OCI-LY3 (cell line): ENCODE measurements around the gene TMEM94.
A peak's percentile ranks its signal among the peaks of the same experiment; 100 is the strongest.

Source experiments
- H2AFZ ChIP-seq: fragments of 200-600, 300-600 bp; shearing (Covaris generic); 2 replicates; pipeline ENCODE4 v1.6.0; 2014; ENCODE audit warnings: antibody characterized with exemption, low read depth, low read length
- H3K27ac ChIP-seq: fragments of 200-600, 300-600 bp; sonication (generic); 2 replicates; pipeline ENCODE4 v1.5.1; 2014; ENCODE audit warnings: mild to moderate bottlenecking, low read length, moderate library complexity, mixed read lengths
- H3K27me3 ChIP-seq: fragments of 200-600, 300-600 bp; sonication (generic); 2 replicates; pipeline ENCODE4 v1.6.1; 2014; ENCODE audit warnings: low read depth, low read length, mixed read lengths
- H3K36me3 ChIP-seq: fragments of 200-600, 300-600 bp; sonication (generic); replicated peaks from 2 replicates; pipeline ENCODE3; 2014; ENCODE audit warnings: low read depth, low read length, mixed read lengths
- H3K4me1 ChIP-seq: fragments of 300-600, 200-600 bp; sonication (generic); 2 replicates; pipeline ENCODE4 v1.6.1; 2014; ENCODE audit warnings: low read length, mixed read lengths
- H3K4me2 ChIP-seq: fragments of 200-600, 300-600 bp; sonication (generic); 2 replicates; pipeline ENCODE4 v1.6.1; 2014; ENCODE audit warnings: low read length, mixed read lengths
- H3K4me3 ChIP-seq: fragments of 300-600, 200-600 bp; sonication (generic); 2 replicates; pipeline ENCODE4 v1.5.1; 2014; ENCODE audit warnings: antibody characterized with exemption, mild to moderate bottlenecking, low read length, moderate library complexity
- H3K79me2 ChIP-seq: fragments of 300-600, 200-600 bp; shearing (Covaris generic); 2 replicates; pipeline ENCODE4 v1.6.1; 2014; ENCODE audit warnings: mild to moderate bottlenecking, low read length, mixed read lengths
- H3K9ac ChIP-seq: fragments of 300-600, 200-600 bp; shearing (Covaris generic); 2 replicates; pipeline ENCODE4 v1.6.0; 2014; ENCODE audit warnings: mild to moderate bottlenecking, low read length, moderate library complexity
- H3K9me3 ChIP-seq: fragments of 200-600, 300-600 bp; shearing (Covaris generic); 2 replicates; pipeline ENCODE4 v1.6.1; 2014; ENCODE audit warnings: low read length, mixed read lengths; ENCODE audit not compliant: insufficient read depth
- H4K20me1 ChIP-seq: fragments of 200-600, 300-600 bp; sonication (generic); 2 replicates; pipeline ENCODE4 v1.6.1; 2016; ENCODE audit warnings: low read length, mixed read lengths; ENCODE audit not compliant: insufficient read depth
- EZH2phosphoT487 ChIP-seq: fragments of 200-600 bp; shearing (Covaris generic); IDR thresholded peaks from 2 replicates; pipeline ENCODE4 v1.6.1; 2018; ENCODE audit warnings: antibody characterized with exemption, mixed run types, low read depth
- TF ChIP-seq, protein P1 (sequence below): fragments of 200-600, 300-600 bp; sonication (generic); IDR thresholded peaks from 2 replicates; pipeline ENCODE4 v1.5.1; 2014; ENCODE audit warnings: antibody characterized with exemption, low read length, low read depth

TMEM94 gene

DNA sequence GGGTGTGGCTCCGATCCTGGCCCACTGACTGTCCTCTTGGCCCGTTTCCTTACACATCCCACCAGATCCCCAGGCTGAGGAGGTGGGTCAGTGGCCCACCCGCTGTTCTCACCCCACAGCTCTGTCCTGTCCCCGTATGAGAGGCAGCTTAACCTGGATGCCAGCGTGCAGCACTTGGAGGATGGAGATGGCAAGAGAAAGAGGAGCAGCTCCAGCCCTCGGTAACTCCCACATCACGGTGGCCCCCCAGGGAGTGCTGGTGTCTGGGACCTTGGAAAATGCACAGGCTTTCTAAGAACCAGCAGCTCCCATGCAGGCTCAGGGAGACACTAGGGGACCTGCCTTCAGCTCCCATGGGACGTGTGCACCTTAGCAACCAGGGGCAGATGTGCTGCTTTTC is 64.9 kb downstream of the TMEM94 start:
- H3K9me3 ChIP-seq, result no peaks in the 10 kb centered on the region
- peaks cover 9% of the 10 kb centered on the region for H3K36me3 ChIP-seq
- TF ChIP-seq, protein P1, sequence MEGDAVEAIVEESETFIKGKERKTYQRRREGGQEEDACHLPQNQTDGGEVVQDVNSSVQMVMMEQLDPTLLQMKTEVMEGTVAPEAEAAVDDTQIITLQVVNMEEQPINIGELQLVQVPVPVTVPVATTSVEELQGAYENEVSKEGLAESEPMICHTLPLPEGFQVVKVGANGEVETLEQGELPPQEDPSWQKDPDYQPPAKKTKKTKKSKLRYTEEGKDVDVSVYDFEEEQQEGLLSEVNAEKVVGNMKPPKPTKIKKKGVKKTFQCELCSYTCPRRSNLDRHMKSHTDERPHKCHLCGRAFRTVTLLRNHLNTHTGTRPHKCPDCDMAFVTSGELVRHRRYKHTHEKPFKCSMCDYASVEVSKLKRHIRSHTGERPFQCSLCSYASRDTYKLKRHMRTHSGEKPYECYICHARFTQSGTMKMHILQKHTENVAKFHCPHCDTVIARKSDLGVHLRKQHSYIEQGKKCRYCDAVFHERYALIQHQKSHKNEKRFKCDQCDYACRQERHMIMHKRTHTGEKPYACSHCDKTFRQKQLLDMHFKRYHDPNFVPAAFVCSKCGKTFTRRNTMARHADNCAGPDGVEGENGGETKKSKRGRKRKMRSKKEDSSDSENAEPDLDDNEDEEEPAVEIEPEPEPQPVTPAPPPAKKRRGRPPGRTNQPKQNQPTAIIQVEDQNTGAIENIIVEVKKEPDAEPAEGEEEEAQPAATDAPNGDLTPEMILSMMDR, result no peak
- TF ChIP-seq EZH2phosphoT487, result no peak
- peaks cover 2% of the 10 kb centered on the region; the same call in 1 of the 2 replicates for H3K27me3 ChIP-seq
- peaks cover 20% of the 10 kb centered on the region for H3K4me1 ChIP-seq
- H3K9ac ChIP-seq, result no peak overlapping the region
- no peak overlapping the region for H3K27ac ChIP-seq
- peaks cover 6% of the 10 kb centered on the region; the same call in 1 of the 2 replicates for H4K20me1 ChIP-seq
- peaks cover 8% of the 10 kb centered on the region for H3K79me2 ChIP-seq
- no peak overlapping the region for H3K4me2 ChIP-seq
- no peak overlapping the region for H3K4me3 ChIP-seq
- H2AFZ ChIP-seq, result no peak overlapping the region

- Histone ChIP-seq H3K4me1 (peaks cover 22% of the 10 kb centered on the region), H2AFZ (no peak overlapping the region), H3K36me3 (peaks cover 9% of the 10 kb centered on the region), H3K4me3 (no peak overlapping the region), H4K20me1 (peaks cover 6% of the 10 kb centered on the region; the same call in 1 of the 2 replicates), H3K27ac (no peak overlapping the region), H3K9ac (no peak overlapping the region), H3K27me3 (peaks cover 6% of the 10 kb centered on the region; the same call in 1 of the 2 replicates), H3K79me2 (peaks cover 4% of the 10 kb centered on the region; the same call in 1 of the 2 replicates), H3K4me2 (no peak overlapping the region), H3K9me3 (no peaks in the 10 kb centered on the region)
- TF ChIP-seq EZH2phosphoT487, result no peak
- TF ChIP-seq, protein P1, result no peak
Measured at GRCh38 chr17:75521951-75522727, 65.7 kb downstream of the TMEM94 start.

GRCh38 chr17:75523647-75524046 is 67.2 kb downstream of the TMEM94 start:
- Histone ChIP-seq H3K27me3 (peaks cover 6% of the 10 kb centered on the region; the same call in 1 of the 2 replicates), H3K27ac (no peak overlapping the region), H2AFZ (no peak overlapping the region), H3K79me2 (no peaks in the 10 kb centered on the region), H3K4me3 (no peak overlapping the region), H3K36me3 (peaks cover 7% of the 10 kb centered on the region), H3K4me1 (peaks cover 7% of the 10 kb centered on the region), H3K4me2 (no peak overlapping the region), H3K9me3 (no peaks in the 10 kb centered on the region), H4K20me1 (no peaks in the 10 kb centered on the region), H3K9ac (no peak overlapping the region)
- TF ChIP-seq, protein P1, result no peak
- TF ChIP-seq EZH2phosphoT487, result no peak

DNA sequence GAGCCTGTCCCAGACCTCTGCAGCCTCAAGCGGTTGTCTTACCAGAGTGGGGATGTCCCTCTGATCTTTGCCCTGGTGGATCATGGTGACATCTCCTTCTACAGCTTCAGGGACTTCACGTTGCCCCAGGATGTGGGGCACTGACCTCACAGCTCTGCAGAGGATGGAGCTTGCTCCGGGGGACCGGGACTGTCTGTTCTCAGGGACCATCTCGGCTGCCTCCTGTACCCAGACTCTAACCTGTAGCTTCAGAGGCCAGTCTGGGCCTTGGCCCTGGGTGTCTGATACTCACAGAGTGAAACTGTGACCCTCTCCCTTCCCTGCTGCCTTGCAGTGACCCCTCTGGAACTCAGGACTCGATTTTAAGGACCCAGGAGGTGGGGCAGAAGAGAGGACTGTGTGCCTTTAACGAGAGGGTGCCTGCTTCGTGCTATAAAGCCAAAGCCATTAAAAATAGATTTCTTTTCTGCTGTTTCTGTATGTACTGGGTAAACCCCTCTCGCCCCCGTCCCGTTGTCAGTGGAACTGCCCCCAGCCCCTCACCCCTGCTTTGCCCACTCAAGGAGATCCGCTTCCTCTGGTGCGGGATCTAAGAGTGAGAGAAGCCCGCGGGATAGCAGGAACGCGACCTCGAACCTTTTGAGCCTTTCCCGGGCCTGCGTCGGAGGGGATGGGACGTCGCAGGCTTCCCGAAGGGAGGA is 68.0 kb downstream of the TMEM94 start:
- Histone ChIP-seq H3K4me1 (peaks cover 6% of the 10 kb centered on the region), H3K27me3 (peaks cover 6% of the 10 kb centered on the region; the same call in 1 of the 2 replicates), H3K79me2 (no peaks in the 10 kb centered on the region), H3K4me2 (peak overlapping the region; percentile 63), H4K20me1 (no peaks in the 10 kb centered on the region), H3K27ac (no peak overlapping the region), H2AFZ (no peak overlapping the region), H3K4me3 (peak overlapping the region; percentile 74), H3K9me3 (no peaks in the 10 kb centered on the region), H3K9ac (no peak overlapping the region), H3K36me3 (peaks cover 2% of the 10 kb centered on the region)
- TF ChIP-seq, protein P1, result no peak
- TF ChIP-seq EZH2phosphoT487, result no peak
